ENCODE measurements around the gene ENDOV.

The ENDOV gene

GRCh38 chr17:80449930-80450576, 35.1 kb downstream of the ENDOV start:
- DNase-seq (ENCODE audit: low read depth in 2 of 2): no peak

- DNase-seq (ENCODE audit: low read depth in 2 of 2): no peak
Measured at GRCh38 chr17:80451104-80451775, 36.3 kb downstream of the ENDOV start.

- DNase-seq (ENCODE audit: low read depth in 2 of 2): no peak
Measured at GRCh38 chr17:80452173-80452915, 37.4 kb downstream of the ENDOV start.

GRCh38 chr17:80453126-80453997, 38.4 kb downstream of the ENDOV start:
- DNase-seq (ENCODE audit: low read depth in 2 of 2): no peak

- DNase-seq (ENCODE audit: low read depth in 2 of 2): no peak
Measured at GRCh38 chr17:80453998-80454556, 39.1 kb downstream of the ENDOV start.

GRCh38 chr17:80454557-80455335, 39.8 kb downstream of the ENDOV start:
- DNase-seq (ENCODE audit: low read depth in 2 of 2): peak; percentile 89 to 95

GRCh38 chr17:80455336-80455710, 40.4 kb downstream of the ENDOV start:
- DNase-seq (ENCODE audit: low read depth in 2 of 2): peak in 1 of 2 donors; percentile 30

GRCh38 chr17:80455784-80456183, 40.8 kb downstream of the ENDOV start:
- no peak for DNase-seq (ENCODE audit: low read depth in 2 of 2)

- DNase-seq (ENCODE audit: low read depth in 2 of 2): no peak
Measured at GRCh38 chr17:80456465-80457235, 41.7 kb downstream of the ENDOV start.

GRCh38 chr17:80457236-80457856, 42.4 kb downstream of the ENDOV start:
- no peak for DNase-seq (ENCODE audit: low read depth in 2 of 2)

GRCh38 chr17:80458016-80458415, 43.0 kb downstream of the ENDOV start:
- no peak for DNase-seq (ENCODE audit: low read depth in 2 of 2)

GRCh38 chr17:80459234-80459633, 44.3 kb downstream of the ENDOV start:
- no peak for DNase-seq (ENCODE audit: low read depth in 2 of 2)

- no peak for DNase-seq (ENCODE audit: low read depth in 2 of 2)
Measured at GRCh38 chr17:80460429-80460834, 45.5 kb downstream of the ENDOV start.

- DNase-seq (ENCODE audit: low read depth in 2 of 2): no peak
Measured at GRCh38 chr17:80461528-80462160, 46.7 kb downstream of the ENDOV start.

GRCh38 chr17:80463784-80464400, 48.9 kb downstream of the ENDOV start:
- no peak for DNase-seq (ENCODE audit: low read depth in 2 of 2)

GRCh38 chr17:80464486-80464885, 49.5 kb downstream of the ENDOV start:
- no peak for DNase-seq (ENCODE audit: low read depth in 2 of 2)

- DNase-seq (ENCODE audit: low read depth in 2 of 2): no peak
Measured at GRCh38 chr17:80465327-80465974, 50.5 kb downstream of the ENDOV start.

GRCh38 chr17:80466188-80466705, 51.3 kb downstream of the ENDOV start:
- no peak for DNase-seq (ENCODE audit: low read depth in 2 of 2)
